HAP-1 (cell line): Measurements from ENCODE around the gene TTBK2.

Source experiments
- DNase-seq, 2 experiments: peaks; one replicate each; pipeline ENCODE4 v3.0.0-alpha.2; 2016 to 2020; ENCODE audit warnings: low spot score in 2 of 2
- H3K27me3 ChIP-seq: fragments of 250-450 bp; sonication (Bioruptor Pico); 2 replicates; pipeline ENCODE4 v1.5.1; 2020; ENCODE audit warnings: low read depth, mild to moderate bottlenecking, moderate library complexity
- H3K36me3 ChIP-seq: fragments of 250-450 bp; sonication (Bioruptor Pico); replicated peaks from 2 replicates; pipeline ENCODE4 v1.5.1; 2020; ENCODE audit warnings: mild to moderate bottlenecking
- H3K4me1 ChIP-seq: fragments of 250-450 bp; sonication (Bioruptor Pico); 2 replicates; pipeline ENCODE4 v1.5.1; 2020; ENCODE audit warnings: mild to moderate bottlenecking
- H3K4me3 ChIP-seq: fragments of 250-450 bp; sonication (Bioruptor Pico); 2 replicates; pipeline ENCODE4 v1.5.1; 2020; ENCODE audit warnings: mild to moderate bottlenecking, moderate library complexity
- H3K9me3 ChIP-seq: fragments of 250-450 bp; sonication (Bioruptor Pico); 2 replicates; pipeline ENCODE4 v1.5.1; 2020; ENCODE audit warnings: mild to moderate bottlenecking, moderate library complexity
- in situ Hi-C: fragments of 300-500 bp; cut with MboI; formaldehyde crosslinking; loops from 3 replicates; pipeline ENCODE4 v1.14.3; 2020; ENCODE audit warnings: low sequenced_read_pairs, inconsistent platforms, mixed read lengths

Gene TTBK2

DNA sequence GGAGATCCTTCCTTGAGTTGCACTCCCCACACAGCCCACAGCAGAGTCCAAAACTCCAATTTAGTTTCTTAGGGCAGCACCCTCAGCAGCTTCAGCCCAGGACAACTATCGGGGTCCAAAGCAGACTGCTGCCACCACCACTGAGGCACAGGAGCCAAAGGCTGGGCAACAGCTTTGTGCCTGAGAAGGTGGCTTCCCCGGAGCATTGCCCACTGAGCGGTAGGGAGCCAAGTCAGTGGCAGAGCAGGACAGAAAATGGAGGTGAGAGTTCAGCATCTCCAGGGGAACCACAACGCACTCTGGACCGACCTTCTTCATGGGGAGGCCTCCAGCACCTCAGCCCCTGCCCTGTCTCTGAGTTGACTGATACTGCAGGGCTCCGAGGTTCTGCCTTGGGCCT is 227.1 kb downstream of the TTBK2 start:
- Histone ChIP-seq H3K27me3 (no peaks in the 10 kb centered on the region), H3K36me3 (peaks cover 3% of the 10 kb centered on the region; the same call in 1 of the 2 replicates), H3K4me1 (no peaks in the 10 kb centered on the region), H3K4me3 (no peak overlapping the region), H3K9me3 (no peaks in the 10 kb centered on the region)
- in situ Hi-C loops, result no loop called here
- no peak for DNase-seq

DNA sequence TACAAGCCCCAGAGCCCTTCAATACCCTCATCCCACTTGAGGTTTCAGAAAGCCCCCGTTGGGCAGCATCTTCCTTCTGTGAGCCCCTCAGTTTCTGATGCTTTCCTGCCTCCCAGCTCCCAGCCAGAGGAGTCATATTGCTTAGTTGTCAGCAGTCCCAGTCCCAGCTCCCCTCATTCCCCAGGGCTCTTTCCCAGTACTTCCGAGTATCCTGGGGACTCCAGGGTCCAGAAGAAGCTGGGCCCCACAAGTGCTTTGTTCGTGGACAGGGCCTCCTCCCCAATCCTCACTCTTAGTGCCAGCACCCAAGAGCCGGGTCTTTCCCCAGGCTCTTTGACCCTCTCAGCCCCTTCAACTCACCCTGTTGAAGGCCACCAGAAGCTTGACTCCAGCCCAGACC is 227.6 kb downstream of the TTBK2 start:
- no peak for DNase-seq
- Histone ChIP-seq H3K4me1 (no peaks in the 10 kb centered on the region), H3K36me3 (peaks cover 3% of the 10 kb centered on the region; the same call in 1 of the 2 replicates), H3K9me3 (no peaks in the 10 kb centered on the region), H3K27me3 (no peaks in the 10 kb centered on the region), H3K4me3 (no peak overlapping the region)
- in situ Hi-C loops, result no loop called here

DNA sequence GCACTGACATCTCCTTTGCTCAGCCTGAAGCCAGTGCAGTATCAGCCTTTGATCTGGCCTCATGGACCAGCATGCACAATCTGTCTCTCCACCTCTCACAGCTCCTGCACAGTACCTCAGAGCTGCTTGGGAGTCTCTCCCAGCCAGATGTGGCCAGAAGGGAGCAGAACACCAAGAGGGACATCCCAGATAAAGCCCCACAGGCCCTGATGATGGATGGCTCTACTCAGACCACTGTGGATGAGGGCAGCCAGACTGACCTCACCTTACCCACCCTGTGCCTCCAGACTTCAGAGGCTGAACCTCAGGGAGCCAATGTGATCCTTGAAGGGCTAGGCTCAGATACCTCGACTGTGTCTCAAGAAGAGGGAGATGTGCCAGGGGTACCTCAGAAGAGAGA is 228.0 kb downstream of the TTBK2 start:
- Histone ChIP-seq H3K4me1 (no peaks in the 10 kb centered on the region), H3K9me3 (no peaks in the 10 kb centered on the region), H3K36me3 (peaks cover 3% of the 10 kb centered on the region; the same call in 1 of the 2 replicates), H3K4me3 (no peak overlapping the region), H3K27me3 (no peaks in the 10 kb centered on the region)
- DNase-seq, result no peak
- in situ Hi-C loops, result no loop called here

DNA sequence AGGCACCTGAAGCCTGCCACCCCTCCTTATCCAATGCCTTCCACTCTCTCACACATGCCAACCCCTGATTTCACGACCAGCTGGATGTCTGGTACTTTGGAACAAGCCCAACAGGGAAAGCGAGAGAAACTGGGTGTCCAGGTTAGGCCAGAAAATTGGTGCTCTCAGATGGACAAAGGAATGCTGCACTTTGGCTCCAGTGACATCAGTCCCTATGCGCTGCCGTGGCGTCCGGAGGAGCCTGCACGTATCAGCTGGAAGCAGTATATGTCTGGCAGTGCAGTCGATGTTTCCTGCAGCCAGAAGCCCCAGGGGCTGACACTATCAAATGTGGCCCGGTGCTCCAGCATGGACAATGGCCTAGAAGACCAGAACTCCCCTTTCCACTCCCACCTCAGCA is 228.8 kb downstream of the TTBK2 start:
- in situ Hi-C loops, result no loop called here
- H3K4me1 ChIP-seq, result no peaks in the 10 kb centered on the region
- H3K9me3 ChIP-seq, result no peaks in the 10 kb centered on the region
- H3K27me3 ChIP-seq, result no peaks in the 10 kb centered on the region
- no peak overlapping the region for H3K4me3 ChIP-seq
- peaks cover 3% of the 10 kb centered on the region; the same call in 1 of the 2 replicates for H3K36me3 ChIP-seq
- DNase-seq, result no peak

DNA sequence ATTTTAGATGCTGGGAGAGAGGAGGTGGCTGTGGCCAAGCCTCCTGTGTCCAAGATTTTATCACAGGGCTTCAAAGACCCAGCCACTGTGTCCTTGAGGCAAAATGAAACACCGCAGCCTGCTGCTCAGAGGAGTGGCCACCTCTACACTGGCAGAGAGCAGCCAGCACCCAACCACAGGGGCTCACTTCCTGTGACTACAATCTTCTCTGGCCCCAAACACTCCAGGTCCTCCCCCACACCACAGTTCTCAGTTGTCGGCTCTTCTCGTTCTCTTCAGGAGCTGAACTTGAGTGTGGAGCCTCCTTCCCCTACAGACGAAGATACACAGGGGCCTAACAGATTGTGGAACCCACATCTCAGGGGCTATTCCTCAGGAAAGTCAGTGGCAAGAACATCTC is 229.3 kb downstream of the TTBK2 start:
- DNase-seq, result no peak
- in situ Hi-C loops, result no loop called here
- H3K4me1 ChIP-seq, result no peaks in the 10 kb centered on the region
- peaks cover 3% of the 10 kb centered on the region; the same call in 1 of the 2 replicates for H3K36me3 ChIP-seq
- no peaks in the 10 kb centered on the region for H3K9me3 ChIP-seq
- no peaks in the 10 kb centered on the region for H3K27me3 ChIP-seq
- H3K4me3 ChIP-seq, result no peak overlapping the region
